Spleen (tissue), 7 donors: Measurements from ENCODE around the gene LGI4.

Experiments
- CTCF ChIP-seq, 11 experiments: fragments of 200-600 bp in 7 of 11; fragments of 450-650 bp in 4 of 11; sonication (generic) in 4 of 11; IDR thresholded peaks in 8 of 11; conservative IDR thresholded peaks in 3 of 11; 1 replicate in 7 of 11; 2 replicates in 4 of 11; pipeline versions ENCODE4 v1.4.0 to v1.8.0; 2016 to 2021; ENCODE audit warnings: antibody characterized with exemption in 11 of 11, inconsistent platforms in 4 of 11, mild to moderate bottlenecking in 1 of 11
- POLR2A ChIP-seq, 3 donors: fragments of 450-650 bp; IDR thresholded peaks; one replicate each; pipeline ENCODE4 v1.5.1; 2017; ENCODE audit warnings: antibody characterized with exemption in 3 of 3, mild to moderate bottlenecking in 1 of 3
- POLR2AphosphoS5 ChIP-seq, 3 donors: sonication (generic); formaldehyde crosslinking; IDR thresholded peaks; one replicate each; pipeline ENCODE4 v1.5.1; 2017; ENCODE audit warnings: antibody characterized with exemption in 3 of 3
- donor health status: DM: no; HTN: no; CAD: no; lungs with moderate emphysema.
- donor health status: DM: no; HTN: no; CAD: no.
- donor health status: DM: no; HTN: no; CAD: no.

GRCh38 chr19:35124098-35125060 lies 10.5 kb downstream of the LGI4 start:
- TF ChIP-seq CTCF (IDR thresholded peaks at IDR 0.05 in 8 of 11, conservative IDR thresholded peaks at IDR 0.05 in 3 of 11) (no peak), POLR2AphosphoS5 (IDR thresholded peaks at IDR 0.05) (peak; percentile 97 to 99 (median 98)), POLR2A (IDR thresholded peaks at IDR 0.05) (peak in 1 of 3 donors; percentile 15)
